ENCODE measurements around the gene ZDHHC1. TPM values are rescaled to one million over a fixed set of nuclear protein-coding genes. Genes with fewer than 3 reads are reported as not detected.

The ZDHHC1 gene, protein sequence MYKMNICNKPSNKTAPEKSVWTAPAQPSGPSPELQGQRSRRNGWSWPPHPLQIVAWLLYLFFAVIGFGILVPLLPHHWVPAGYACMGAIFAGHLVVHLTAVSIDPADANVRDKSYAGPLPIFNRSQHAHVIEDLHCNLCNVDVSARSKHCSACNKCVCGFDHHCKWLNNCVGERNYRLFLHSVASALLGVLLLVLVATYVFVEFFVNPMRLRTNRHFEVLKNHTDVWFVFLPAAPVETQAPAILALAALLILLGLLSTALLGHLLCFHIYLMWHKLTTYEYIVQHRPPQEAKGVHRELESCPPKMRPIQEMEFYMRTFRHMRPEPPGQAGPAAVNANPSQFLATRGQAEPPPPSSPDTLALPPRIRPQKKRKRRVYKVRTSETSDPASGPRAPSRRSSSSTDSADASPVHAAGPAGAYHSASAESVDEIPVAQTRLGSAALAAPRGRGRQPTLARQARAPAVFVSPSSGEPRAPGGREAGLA
- total RNA-seq = 5.6 and 6.4 TPM in 2 replicates

DNA sequence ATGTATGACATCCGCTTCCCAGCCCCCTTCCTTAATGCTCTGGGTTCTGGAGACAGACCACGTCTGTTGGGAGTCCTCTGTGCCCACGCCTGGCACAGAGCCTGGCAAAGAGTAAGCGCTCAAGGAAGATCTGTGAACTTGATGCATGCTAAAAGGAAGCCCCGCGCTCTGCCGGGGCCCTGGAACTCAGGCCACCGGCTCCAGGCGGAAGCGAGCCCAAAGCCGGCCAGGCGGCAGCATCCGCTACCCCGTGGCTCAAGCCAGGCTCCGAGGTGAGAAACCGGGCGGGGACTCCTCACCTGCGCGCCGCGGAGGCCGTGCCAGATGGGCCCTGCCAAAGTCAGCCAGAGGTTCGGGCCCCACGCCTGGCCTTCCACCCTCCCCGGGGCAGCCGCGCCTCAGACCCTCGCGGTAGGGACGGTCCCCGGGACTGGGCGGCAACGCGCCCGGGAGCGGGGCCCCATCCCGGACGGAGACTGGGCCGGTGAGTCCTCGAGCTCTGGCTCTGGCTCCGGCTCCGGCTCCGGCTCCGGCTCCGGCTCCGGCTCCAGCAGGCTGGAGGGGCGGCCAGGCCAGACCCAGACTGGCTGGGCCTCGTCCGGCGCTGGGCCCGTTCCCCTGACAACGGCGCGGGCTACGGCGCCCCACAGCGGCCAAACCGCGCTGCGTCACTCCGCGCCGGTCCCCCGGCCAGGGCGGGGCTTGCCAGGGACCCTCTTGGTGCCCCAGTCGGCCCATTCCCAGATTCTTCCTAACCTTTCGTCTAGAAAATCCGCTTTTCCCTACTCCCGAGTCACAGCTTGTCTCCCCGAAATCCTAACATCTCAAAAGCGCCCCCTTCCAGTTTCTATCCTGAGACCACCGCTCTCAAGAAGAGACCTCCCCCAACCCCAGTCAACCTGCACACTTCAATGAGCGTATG lies at the start of gene ZDHHC1:
Gene ZDHHC1 (minus strand): TSS at position 606 of the 922 bp plus-strand sequence. CDS start 8,702 bp downstream, outside the sequence.

DNA sequence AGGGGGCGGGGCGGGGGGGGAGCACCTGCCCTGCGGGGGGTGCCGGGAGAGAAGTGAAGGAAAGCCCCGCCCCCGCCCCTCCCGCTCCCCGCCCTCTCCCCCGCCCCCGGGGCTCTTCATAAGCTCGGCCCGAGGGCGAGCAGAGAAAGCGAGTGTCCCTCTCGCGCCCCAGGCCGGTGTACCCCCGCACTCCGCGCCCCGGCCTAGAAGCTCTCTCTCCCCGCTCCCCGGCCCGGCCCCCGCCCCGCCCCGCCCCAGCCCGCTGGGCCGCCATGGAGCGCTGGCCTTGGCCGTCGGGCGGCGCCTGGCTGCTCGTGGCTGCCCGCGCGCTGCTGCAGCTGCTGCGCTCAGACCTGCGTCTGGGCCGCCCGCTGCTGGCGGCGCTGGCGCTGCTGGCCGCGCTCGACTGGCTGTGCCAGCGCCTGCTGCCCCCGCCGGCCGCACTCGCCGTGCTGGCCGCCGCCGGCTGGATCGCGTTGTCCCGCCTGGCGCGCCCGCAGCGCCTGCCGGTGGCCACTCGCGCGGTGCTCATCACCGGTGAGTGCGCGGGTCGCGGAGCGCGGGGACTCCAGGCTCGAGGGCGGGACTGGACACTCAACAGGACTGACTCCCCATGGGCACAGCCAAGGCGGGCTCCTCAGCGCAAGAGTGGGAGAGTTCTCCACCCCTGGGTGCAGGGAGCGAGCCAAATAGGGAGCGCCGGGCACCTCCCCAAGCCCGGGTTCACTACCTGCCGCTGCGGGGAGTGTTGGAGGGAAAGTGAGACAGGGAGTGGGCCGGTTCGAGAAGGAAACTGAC lies 14.9 kb upstream of the ZDHHC1 start, which contains the start of gene HSD11B2:
Gene HSD11B2 (plus strand): TSS at position 145 of the 798 bp plus-strand sequence. CDS start 128 bp downstream, at position 273.

DNA sequence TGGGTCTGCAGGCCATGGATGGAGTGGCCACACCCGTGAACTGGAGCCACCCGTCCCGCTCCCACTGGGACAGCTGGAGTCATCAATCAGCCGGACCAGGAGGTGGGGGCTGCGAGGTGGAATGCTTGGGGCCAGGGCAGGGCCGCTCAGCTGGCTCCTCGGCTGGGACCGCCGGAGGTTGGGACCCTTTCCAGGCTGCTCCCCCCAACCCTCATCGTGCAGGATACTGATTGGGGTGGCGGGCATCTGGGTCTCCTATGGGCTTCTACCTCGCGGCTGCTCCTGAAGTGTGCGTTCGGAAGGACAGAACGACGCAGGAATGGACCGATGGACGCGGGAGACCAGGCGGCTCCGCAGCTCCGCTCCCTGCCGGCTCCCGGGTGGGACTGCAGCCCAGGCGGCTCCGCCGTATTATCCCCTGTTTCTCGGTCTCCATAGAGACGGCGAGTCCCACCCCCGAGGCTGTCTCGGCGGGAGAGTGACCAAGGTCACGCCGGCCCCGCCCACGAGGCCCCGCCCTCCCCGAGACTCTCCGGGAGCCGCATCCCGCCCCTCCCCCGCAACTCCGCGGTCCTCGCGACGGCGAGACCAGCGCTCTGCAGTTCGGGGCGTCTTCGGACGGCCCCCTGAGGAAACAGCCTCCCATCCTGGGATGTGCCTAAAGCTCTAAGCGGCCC lies 23.0 kb downstream of the ZDHHC1 start, which contains the start of gene TPPP3:
Gene TPPP3 (minus strand): TSS at position 388 of the 677 bp plus-strand sequence. CDS start 2,387 bp downstream, outside the sequence.

Other genes with a start within 250 kb of the ZDHHC1 start
- gene NOL3, start 245.9 kb downstream of the ZDHHC1 start, total RNA-seq = 21.1 and 22.9 TPM in 2 replicates
- 9.8 and 12.4 TPM in 2 replicates for gene MATCAP1, start 232.5 kb downstream of the ZDHHC1 start, total RNA-seq
- not detected in 2 replicates for gene EXOC3L1, start 226.3 kb downstream of the ZDHHC1 start, total RNA-seq
- gene E2F4, start 224.3 kb downstream of the ZDHHC1 start, total RNA-seq = 68.0 and 85.7 TPM in 2 replicates
- gene ELMO3, start 217.3 kb downstream of the ZDHHC1 start, total RNA-seq = 0.30 and 0.42 TPM in 2 replicates
- 26.4 and 61.5 TPM in 2 replicates for gene TMEM208, start 189.3 kb downstream of the ZDHHC1 start, total RNA-seq
- gene FHOD1, start 169.0 kb downstream of the ZDHHC1 start, total RNA-seq = 8.0 and 25.0 TPM in 2 replicates
- 1.5 and 2.4 TPM in 2 replicates for gene SLC9A5, start 167.5 kb downstream of the ZDHHC1 start, total RNA-seq
- 13.1 and 28.2 TPM in 2 replicates for gene PLEKHG4, start 136.9 kb downstream of the ZDHHC1 start, total RNA-seq
- gene KCTD19, start 89.7 kb downstream of the ZDHHC1 start, total RNA-seq = not detected in 2 replicates
- not detected in 2 replicates for gene LRRC36, start 89.7 kb downstream of the ZDHHC1 start, total RNA-seq
- 0.46 and 0.59 TPM in 2 replicates for gene TPPP3, start 23.0 kb downstream of the ZDHHC1 start, total RNA-seq
- 0.59 TPM in 1 of 2 replicates, not detected in the other for gene HSD11B2, start 14.6 kb upstream of the ZDHHC1 start, total RNA-seq
- gene ATP6V0D1, start 64.7 kb upstream of the ZDHHC1 start, total RNA-seq = 104 and 140 TPM in 2 replicates
- gene AGRP, start 67.1 kb upstream of the ZDHHC1 start, total RNA-seq = not detected in 2 replicates
- gene RIPOR1, start 112.4 kb upstream of the ZDHHC1 start, total RNA-seq = 32.1 and 83.6 TPM in 2 replicates
- 13.4 and 16.6 TPM in 2 replicates for gene CTCF, start 146.0 kb upstream of the ZDHHC1 start, total RNA-seq
- gene CARMIL2, start 228.7 kb upstream of the ZDHHC1 start, total RNA-seq = under 0.01 and 0.37 TPM in 2 replicates
- gene ACD, start 243.8 kb upstream of the ZDHHC1 start, total RNA-seq = 11.3 and 15.8 TPM in 2 replicates
- 0.59 and 1.2 TPM in 2 replicates for gene PARD6A, start 244.5 kb upstream of the ZDHHC1 start, total RNA-seq

All from smooth muscle cell of the umbilical artery (primary cell).